MM.1S (cell line): ENCODE results near the gene HYOU1.

Experiments used
- DNase-seq: peaks from one replicate; pipeline ENCODE4 v3.0.0-alpha.2; 2015
- H2AFZ ChIP-seq: fragments of 300-600 bp; sonication (generic); 2 replicates; pipeline ENCODE4 v1.6.0; 2016; ENCODE audit warnings: antibody characterized with exemption, low read length
- H3F3A ChIP-seq: fragments of 300-600 bp; sonication (generic); 2 replicates; pipeline ENCODE4 v1.6.1; 2016; ENCODE audit warnings: mild to moderate bottlenecking, antibody characterized with exemption, low read length, moderate library complexity, mixed read lengths; ENCODE audit not compliant: insufficient read depth
- H3K27ac ChIP-seq: fragments of 300-600 bp; sonication (generic); 2 replicates; pipeline ENCODE4 v1.5.1; 2016; ENCODE audit warnings: mild to moderate bottlenecking, low read length
- H3K27me3 ChIP-seq: fragments of 300-600 bp; sonication (generic); replicated peaks from 2 replicates; pipeline ENCODE4 v1.6.0; 2016; ENCODE audit warnings: low read length; ENCODE audit not compliant: insufficient read depth
- H3K36me3 ChIP-seq: fragments of 300-600 bp; sonication (generic); replicated peaks from 2 replicates; pipeline ENCODE4 v1.6.1; 2016; ENCODE audit warnings: mild to moderate bottlenecking, low read length, mixed read lengths; ENCODE audit not compliant: insufficient read depth
- H3K4me1 ChIP-seq: fragments of 300-600 bp; sonication (generic); 2 replicates; pipeline ENCODE4 v1.6.1; 2016; ENCODE audit warnings: low read length, mixed read lengths
- H3K4me2 ChIP-seq: fragments of 300-600 bp; sonication (generic); 2 replicates; pipeline ENCODE4 v1.6.0; 2016; ENCODE audit warnings: low read depth, low read length
- H3K4me3 ChIP-seq: fragments of 300-600 bp; sonication (generic); 2 replicates; pipeline ENCODE4 v1.5.1; 2016; ENCODE audit warnings: low read length, mixed read lengths
- H3K79me2 ChIP-seq: fragments of 300-600 bp; sonication (generic); 2 replicates; pipeline ENCODE4 v1.6.1; 2016; ENCODE audit warnings: mixed run types, low read length, mixed read lengths
- H3K9ac ChIP-seq: fragments of 300-600 bp; sonication (generic); 2 replicates; pipeline ENCODE4 v1.6.1; 2016; ENCODE audit warnings: low read length, mixed read lengths
- H3K9me2 ChIP-seq: fragments of 300-600 bp; sonication (generic); replicated peaks from 2 replicates; pipeline ENCODE4 v1.6.1; 2016; ENCODE audit warnings: mild to moderate bottlenecking, low read length, mixed read lengths; ENCODE audit not compliant: insufficient read depth
- H3K9me3 ChIP-seq: fragments of 300-600 bp; sonication (generic); replicated peaks from 2 replicates; pipeline ENCODE4 v1.6.1; 2016; ENCODE audit warnings: mild to moderate bottlenecking, low read length, mixed read lengths; ENCODE audit not compliant: insufficient read depth
- H4K20me1 ChIP-seq: fragments of 300-600 bp; sonication (generic); 2 replicates; pipeline ENCODE4 v1.6.1; 2016; ENCODE audit warnings: mild to moderate bottlenecking, low read length, moderate library complexity, mixed read lengths; ENCODE audit not compliant: insufficient read depth
- CTCF ChIP-seq: fragments of 300-600 bp; sonication (generic); IDR thresholded peaks from 2 replicates; pipeline ENCODE4 v1.5.1; 2016; ENCODE audit warnings: antibody characterized with exemption, low read length, mixed read lengths
- EZH2 ChIP-seq: fragments of 300-600 bp; sonication (generic); optimal IDR thresholded peaks from 2 replicates; pipeline ENCODE3; 2017; ENCODE audit warnings: low read depth, mild to moderate bottlenecking, antibody characterized with exemption, low read length, mixed read lengths
- EZH2phosphoT487 ChIP-seq: fragments of 300-600 bp; sonication (generic); IDR thresholded peaks from 2 replicates; pipeline ENCODE4 v1.6.1; 2018; ENCODE audit warnings: antibody characterized with exemption, low read length

The HYOU1 gene

DNA sequence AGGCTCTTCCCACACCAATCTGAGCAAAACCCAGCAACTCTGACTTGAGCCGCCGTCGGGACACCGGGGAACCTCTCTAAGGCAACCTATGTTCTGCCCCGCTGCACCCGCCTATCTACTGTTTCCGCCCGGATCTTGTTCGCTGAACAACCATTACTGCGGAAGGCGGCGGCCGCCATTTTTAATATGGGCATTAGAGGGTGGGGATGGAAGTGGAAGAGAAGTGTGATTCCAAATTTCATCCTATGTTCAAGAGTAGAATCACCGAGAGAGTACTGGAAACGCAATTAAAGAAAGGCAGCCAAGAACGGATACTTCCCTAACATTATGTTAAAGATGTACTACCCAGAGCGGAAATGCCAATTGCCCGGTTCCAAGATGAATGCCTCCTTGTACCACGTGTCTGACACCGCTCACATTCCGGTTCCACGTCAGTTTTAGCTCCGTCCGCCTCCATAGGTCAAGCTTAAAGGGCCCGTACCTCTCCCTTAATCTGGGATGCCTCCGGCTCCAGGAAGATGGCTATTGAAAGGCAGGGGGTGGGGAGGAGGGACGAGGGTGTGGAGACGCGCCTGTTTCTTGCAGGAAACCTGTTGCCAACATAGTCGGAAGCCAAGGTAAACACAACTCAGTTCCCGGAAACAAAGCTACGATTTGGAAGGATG lies 44.9 kb upstream of the HYOU1 start, which contains the start of gene DPAGT1:
Gene DPAGT1 (minus strand): TSS at position 95 of the 665 bp plus-strand sequence. CDS start 198 bp downstream, outside the sequence.
- H3K27ac ChIP-seq, result peak within 1 kb of the TSS; percentile 96
- H3F3A ChIP-seq, result peaks cover 34% of the 10 kb centered on the region
- peak within 1 kb of the TSS; percentile 93 for H3K4me3 ChIP-seq
- H3K9me2 ChIP-seq, result no peaks in the 10 kb centered on the region
- no peaks in the 10 kb centered on the region for H4K20me1 ChIP-seq
- H3K4me2 ChIP-seq, result peak within 1 kb of the TSS; percentile 99
- peak within 1 kb of the TSS; percentile 77 for H2AFZ ChIP-seq
- H3K79me2 ChIP-seq, result peaks cover 34% of the 10 kb centered on the region
- H3K9ac ChIP-seq, result peak within 1 kb of the TSS; percentile 93
- H3K36me3 ChIP-seq, result no peaks in the 10 kb centered on the region
- H3K9me3 ChIP-seq, result no peaks in the 10 kb centered on the region
- TF ChIP-seq EZH2, result no peak
- TF ChIP-seq CTCF, result no peak
- TF ChIP-seq EZH2phosphoT487, result no peak
- DNase-seq, result peak; percentile 91
- peaks cover 35% of the 10 kb centered on the region for H3K4me1 ChIP-seq
- H3K27me3 ChIP-seq, result no peaks in the 10 kb centered on the region

GRCh38 chr11:119100994-119101758 lies 44.2 kb upstream of the HYOU1 start:
- H3K4me2 ChIP-seq, result peak overlapping the region; percentile 99
- peak overlapping the region; percentile 77 for H2AFZ ChIP-seq
- peaks cover 32% of the 10 kb centered on the region for H3F3A ChIP-seq
- H3K4me3 ChIP-seq, result peak overlapping the region; percentile 93
- peak overlapping the region; percentile 96; the same call in 1 of the 2 replicates for H3K27ac ChIP-seq
- peaks cover 34% of the 10 kb centered on the region for H3K4me1 ChIP-seq
- H3K27me3 ChIP-seq, result no peaks in the 10 kb centered on the region
- H3K36me3 ChIP-seq, result no peaks in the 10 kb centered on the region
- peaks cover 31% of the 10 kb centered on the region for H3K79me2 ChIP-seq
- H3K9ac ChIP-seq, result peak overlapping the region; percentile 93
- H4K20me1 ChIP-seq, result no peaks in the 10 kb centered on the region
- TF ChIP-seq CTCF, result no peak
- TF ChIP-seq EZH2phosphoT487, result no peak
- no peak for TF ChIP-seq EZH2
- DNase-seq, result peak; percentile 66
- no peaks in the 10 kb centered on the region for H3K9me2 ChIP-seq
- no peaks in the 10 kb centered on the region for H3K9me3 ChIP-seq

DNA sequence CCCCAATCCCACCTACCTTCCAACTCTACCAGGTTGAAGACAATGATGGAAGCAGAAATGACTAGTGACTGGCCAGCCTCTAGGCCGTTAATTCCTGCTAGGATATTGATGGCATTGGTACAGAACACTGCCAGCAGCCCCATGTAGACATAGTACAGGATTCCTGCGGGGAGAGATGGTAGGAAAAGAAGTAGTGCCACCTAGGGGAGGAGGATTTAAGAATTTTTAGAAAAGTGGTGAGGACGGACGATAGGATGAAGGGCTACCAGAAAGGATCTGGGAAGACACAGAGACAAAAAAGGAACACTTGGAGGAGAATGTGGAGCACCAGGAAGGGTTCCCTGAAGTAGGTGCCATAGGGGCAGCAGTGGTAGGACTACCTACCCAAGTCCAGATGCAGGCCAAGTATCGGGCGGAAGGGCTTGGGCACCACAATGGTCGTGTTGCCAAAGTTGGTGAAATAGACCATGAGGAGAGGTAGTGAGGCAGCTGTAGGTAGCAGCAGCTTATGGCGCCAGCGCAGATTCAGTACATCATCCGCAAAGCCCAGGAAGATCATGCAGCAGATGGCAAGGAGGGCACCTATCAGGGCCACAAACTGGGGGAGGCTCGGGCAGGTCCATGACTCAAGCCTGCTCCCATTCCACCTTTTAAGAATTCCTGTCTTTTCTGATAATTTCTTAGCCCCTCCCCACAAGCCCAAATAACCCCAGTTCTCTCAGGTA lies 43.4 kb upstream of the HYOU1 start:
- Histone ChIP-seq H3K4me1 (peaks cover 32% of the 10 kb centered on the region), H3K27ac (no peak overlapping the region; the same call in 1 of the 2 replicates), H3K9ac (peak overlapping the region; percentile 93; the same call in 1 of the 2 replicates), H2AFZ (peak overlapping the region; percentile 77; the same call in 1 of the 2 replicates), H4K20me1 (no peaks in the 10 kb centered on the region), H3K79me2 (peaks cover 34% of the 10 kb centered on the region), H3K9me3 (no peaks in the 10 kb centered on the region), H3K4me3 (peak overlapping the region; percentile 93), H3K27me3 (no peaks in the 10 kb centered on the region), H3F3A (peaks cover 26% of the 10 kb centered on the region), H3K4me2 (peak overlapping the region; percentile 99), H3K9me2 (no peaks in the 10 kb centered on the region), H3K36me3 (no peaks in the 10 kb centered on the region)
- TF ChIP-seq CTCF (peak; percentile 54), EZH2phosphoT487 (no peak)
- DNase-seq, result no peak
